Mesenteric fat pad (tissue), 1 donor: ENCODE data around the gene SAMD4B. TPM values are rescaled to one million over a fixed set of nuclear protein-coding genes. Genes with fewer than 3 reads are reported as not detected.
"Not testable (repeated sequence)": the region's sequence is repeated elsewhere in the genome, so short reads cannot be mapped to it uniquely, and the experiment has no call there.

Source experiments
- DNase-seq: peaks from one replicate; pipeline ENCODE4 v3.0.0-alpha.2; 2020; ENCODE audit warnings: low spot score
- total RNA-seq: library from RNA; stranded (reverse); fragmentation: NEBNext Ultra II Directional; extraction: Animal tissue kit (Norgen Biotek cat#: 25700); gene quantifications from one replicate; pipeline ENCODE4 v1.2.1, GENCODE V29; 2021
- donor health status: DM: yes; HTN: yes; CAD: no.

SAMD4B gene
- total RNA-seq, 1 donor from 2014 or later = 82.3 TPM

DNA sequence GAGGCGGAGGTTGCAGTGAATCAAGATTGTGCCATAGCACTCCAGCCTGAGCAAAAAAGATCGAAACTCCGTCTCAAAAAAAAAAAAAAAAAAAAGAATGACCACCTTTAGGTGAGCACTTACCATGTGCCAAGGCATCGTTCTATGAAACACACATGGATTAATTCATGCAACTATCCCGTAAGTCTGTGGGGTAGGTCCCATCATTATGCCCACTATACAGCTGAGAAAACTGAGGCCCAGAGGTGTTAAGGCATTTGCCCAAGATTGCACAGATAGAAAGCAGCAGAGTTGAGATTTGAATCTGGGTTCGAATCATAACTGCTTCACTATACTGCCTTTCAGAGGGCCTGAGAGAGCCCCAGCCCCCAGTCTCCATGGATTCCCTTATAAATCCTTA, 8.7 kb upstream of the SAMD4B start:
- DNase-seq = no peak

GRCh38 chr19:39334444-39334976, 7.7 kb upstream of the SAMD4B start:
- no peak for DNase-seq

GRCh38 chr19:39335168-39335548, 7.1 kb upstream of the SAMD4B start:
- no peak for DNase-seq

- DNase-seq = no peak
Observed at GRCh38 chr19:39336483-39336882, 5.7 kb upstream of the SAMD4B start.

GRCh38 chr19:39339674-39340073, 2.5 kb upstream of the SAMD4B start:
- DNase-seq = no peak

- DNase-seq = not testable (repeated sequence)
Observed at GRCh38 chr19:39340156-39340555, 2.1 kb upstream of the SAMD4B start.

DNA sequence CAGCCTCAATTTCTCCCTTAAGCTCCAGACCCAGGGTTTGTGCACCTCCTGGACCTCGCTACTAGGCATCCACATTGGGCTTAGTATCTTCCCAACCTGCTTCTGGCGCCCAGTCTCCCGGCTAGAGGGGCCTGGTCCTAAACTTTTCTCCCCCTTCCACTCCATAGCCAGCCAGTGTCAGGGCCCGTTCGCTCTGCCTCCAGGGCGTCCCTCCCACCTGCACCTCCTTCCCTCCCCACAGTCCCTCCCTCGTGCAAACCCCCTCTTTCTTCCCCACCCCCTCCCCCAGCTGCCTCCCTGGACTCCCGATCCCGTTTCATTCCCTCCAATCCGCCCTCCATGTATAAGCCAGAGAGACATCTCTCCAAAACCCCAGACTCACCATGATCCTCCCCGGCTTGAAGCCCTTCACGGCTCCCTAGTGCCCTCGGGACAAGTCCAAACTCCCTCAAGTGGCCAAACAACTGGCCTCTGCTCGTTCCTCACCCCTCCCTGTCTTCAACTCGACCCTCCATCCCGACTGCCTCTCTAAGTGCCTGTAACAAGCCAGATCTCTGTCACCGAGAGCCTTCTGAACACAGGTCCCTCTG, 997 bp upstream of the SAMD4B start:
- DNase-seq = no peak

DNA sequence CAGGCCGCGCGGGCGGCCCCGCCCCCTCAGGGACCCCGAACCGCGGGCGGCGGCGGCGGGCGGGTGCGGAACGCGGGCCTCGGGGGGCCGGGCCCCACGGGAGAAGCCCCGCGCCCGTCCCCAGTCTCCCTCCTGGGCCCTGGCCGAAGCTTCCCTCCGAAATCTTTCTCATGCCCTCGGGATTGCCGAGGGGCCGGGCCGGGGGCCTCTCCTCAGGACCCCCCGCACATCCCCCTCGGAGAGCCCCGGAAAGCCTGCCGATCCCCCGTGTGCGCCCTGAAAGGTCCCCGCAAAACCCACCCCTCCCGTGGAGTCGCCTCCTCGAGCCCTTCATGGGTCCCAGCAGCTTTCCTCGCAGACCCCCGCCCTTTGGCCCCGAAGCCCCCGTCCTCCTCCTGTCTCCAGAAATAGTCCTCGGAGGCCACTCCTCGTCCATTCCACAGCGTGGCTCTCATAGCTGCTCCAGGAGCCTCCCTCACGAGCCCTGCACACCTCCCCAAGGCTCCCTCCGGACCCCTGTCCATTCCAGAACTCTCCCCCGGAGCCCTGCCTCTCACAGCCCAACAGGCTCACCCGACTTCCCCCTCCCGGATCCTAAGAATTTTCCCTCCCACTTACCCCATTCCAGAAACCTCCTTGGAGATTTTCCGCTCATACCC, 555 bp downstream of the SAMD4B start:
- DNase-seq = no peak

GRCh38 chr19:39345956-39346355, 3.7 kb downstream of the SAMD4B start:
- DNase-seq = no peak

- no peak for DNase-seq
Observed at GRCh38 chr19:39347332-39348164, 5.3 kb downstream of the SAMD4B start.

DNA sequence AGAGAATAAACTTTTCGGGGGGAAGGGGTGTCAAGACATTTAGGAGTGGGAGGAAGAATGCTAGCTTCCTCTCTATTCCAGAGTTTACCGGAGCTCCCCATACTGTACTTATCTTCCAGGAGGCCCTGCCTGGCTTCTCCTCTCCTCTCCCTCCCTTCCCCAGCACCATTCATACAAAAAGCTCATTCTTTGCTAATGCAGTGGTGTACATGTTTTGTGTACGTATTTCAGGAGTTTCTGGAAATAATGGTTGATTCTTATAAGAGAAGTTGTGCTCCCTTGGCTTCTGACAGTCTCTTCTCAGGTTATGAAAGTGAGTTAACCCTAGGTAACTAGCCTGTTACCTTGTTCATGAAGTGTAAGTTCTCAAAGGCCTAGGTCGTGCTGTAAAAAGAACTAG, 7.1 kb downstream of the SAMD4B start:
- DNase-seq = no peak

- no peak for DNase-seq
Observed at GRCh38 chr19:39350156-39350555, 7.9 kb downstream of the SAMD4B start.

GRCh38 chr19:39351537-39352064, 9.4 kb downstream of the SAMD4B start:
- DNase-seq = no peak

DNA sequence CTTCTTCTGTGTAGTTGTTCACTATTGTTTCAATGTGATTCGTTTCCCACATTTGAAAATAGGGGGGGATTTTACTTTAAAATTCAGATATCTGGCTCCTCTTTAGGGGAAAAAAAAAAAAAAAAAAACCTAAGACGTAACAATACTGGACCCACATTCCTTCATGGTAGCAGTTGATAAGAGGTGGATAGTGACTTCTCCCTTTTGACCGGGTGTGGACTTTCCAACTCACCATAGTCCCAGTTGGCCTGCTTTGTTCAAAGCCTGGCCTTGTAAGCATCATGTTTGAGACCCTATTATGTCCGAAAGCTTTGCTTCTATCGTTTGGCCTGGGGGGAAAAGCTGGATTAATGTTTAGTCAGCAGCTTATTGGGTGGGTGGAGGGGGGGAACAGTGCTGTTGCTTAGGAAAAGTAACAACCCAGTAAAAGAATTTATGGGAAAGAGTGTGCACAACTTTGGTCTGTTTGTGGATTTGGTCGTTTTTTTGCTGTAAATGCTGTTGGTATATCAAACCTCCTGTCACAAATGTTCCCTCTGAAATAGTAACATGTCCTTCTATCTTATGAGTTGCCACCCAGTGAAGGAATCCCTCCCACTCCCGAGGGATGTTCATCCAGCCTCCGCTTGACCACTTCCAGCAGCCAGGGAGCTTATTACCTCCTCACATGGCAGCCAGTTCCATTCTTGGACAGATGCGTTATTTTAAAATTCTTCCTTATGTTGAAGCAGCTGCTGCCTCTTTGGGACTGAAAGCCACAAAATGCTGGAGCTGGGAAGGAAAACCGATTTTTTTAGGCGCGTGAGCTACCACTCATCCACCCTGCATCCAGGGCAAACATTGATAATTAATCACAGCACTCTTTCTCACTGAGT, 10.4 kb downstream of the SAMD4B start:
- no peak for DNase-seq

GRCh38 chr19:39355253-39355652, 13.0 kb downstream of the SAMD4B start:
- no peak for DNase-seq

- DNase-seq = no peak
Observed at GRCh38 chr19:39356073-39356472, 13.9 kb downstream of the SAMD4B start.

DNA sequence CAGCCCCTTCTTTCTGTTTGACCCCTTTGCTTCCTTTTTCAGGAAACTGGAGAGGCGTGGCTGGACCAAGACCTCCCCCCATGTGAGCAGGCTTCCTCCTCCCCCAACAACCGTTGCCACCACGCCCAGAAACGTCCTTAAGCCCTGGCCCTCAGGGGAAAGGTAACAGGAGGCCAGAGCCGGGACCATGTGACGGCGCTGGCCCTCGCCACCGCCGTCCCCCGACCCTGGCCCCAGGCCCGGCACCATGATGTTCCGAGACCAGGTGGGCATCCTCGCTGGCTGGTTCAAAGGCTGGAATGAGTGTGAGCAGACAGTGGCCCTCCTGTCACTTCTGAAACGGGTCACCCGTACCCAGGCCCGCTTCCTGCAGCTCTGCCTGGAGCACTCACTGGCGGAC, 14.4 kb downstream of the SAMD4B start:
- DNase-seq = no peak

DNA sequence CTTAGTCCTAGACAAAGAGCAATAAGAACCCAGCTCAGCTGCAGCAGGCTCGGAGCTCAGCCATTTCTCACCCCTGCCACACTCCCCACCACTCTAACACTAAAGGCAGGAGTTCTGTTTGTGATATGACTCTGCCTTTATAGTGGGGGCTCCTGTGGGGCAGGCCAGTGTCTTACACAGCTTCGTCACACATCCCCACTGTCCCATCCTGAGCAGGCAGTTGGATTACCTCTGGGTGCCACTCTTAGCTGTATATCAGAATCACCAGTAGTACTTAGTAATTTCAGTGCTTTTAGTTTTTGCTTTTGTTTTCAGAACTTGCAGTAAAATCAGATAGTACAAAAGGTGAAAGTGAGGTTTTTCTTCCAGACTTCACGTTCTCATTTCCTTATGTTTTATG, 16.8 kb downstream of the SAMD4B start:
- DNase-seq = no peak

GRCh38 chr19:39360599-39360998, 18.4 kb downstream of the SAMD4B start:
- no peak for DNase-seq

DNA sequence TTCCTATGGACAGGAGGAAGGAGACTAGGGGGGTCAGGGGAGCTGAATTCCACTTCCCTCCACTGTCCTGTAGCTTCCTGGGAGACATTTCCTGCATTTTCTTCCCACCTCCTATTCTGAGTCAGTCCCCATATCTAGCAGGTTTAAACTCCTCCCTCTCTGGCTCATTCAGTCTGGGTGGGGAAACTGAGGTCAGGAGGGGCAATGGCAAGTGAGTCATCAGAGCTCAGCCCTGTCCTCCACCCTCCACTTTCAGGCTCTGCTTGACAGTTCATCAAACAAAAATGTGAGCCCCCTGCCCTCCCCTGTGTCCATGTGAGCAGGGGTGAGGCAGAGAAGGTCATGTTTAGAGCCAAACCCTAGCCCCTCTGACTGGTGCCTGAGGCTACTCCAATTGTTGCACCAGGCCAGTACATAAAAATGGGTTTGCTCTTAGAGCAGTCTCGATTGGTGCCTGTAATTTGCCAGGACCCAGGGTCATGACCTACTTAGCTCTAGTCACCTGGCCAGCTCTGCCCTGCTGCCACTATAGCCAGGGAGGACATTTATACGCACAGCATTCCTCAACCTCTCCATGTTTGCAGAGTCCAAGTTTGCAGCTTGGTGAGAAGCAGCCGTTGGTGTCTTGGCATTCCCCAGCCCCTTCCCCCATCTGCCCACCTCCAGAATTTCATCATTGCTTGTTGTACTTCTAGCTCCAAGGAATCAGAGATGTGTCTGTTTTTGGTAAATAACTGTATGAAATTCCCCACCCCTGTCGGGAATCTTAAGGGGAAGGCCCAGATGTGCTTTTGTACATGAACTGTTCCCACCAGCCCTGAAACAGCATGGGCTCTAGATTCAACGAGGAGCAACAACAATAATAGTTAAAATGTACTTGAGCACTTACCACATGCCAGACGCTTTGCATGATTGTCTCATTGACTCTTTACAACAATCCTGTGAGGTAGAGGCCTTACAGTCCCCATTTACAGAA, 20.7 kb downstream of the SAMD4B start:
- no peak for DNase-seq
